GM18868 (cell line): ENCODE results near the gene UFSP1.

Experiments used
- ATAC-seq: cut with Tn5 transposase; IDR thresholded peaks from one replicate; pipeline ENCODE4 v1.9.1; 2021; ENCODE audit warnings: mild to moderate bottlenecking, moderate library complexity; ENCODE audit not compliant: unreplicated experiment

Gene UFSP1

DNA sequence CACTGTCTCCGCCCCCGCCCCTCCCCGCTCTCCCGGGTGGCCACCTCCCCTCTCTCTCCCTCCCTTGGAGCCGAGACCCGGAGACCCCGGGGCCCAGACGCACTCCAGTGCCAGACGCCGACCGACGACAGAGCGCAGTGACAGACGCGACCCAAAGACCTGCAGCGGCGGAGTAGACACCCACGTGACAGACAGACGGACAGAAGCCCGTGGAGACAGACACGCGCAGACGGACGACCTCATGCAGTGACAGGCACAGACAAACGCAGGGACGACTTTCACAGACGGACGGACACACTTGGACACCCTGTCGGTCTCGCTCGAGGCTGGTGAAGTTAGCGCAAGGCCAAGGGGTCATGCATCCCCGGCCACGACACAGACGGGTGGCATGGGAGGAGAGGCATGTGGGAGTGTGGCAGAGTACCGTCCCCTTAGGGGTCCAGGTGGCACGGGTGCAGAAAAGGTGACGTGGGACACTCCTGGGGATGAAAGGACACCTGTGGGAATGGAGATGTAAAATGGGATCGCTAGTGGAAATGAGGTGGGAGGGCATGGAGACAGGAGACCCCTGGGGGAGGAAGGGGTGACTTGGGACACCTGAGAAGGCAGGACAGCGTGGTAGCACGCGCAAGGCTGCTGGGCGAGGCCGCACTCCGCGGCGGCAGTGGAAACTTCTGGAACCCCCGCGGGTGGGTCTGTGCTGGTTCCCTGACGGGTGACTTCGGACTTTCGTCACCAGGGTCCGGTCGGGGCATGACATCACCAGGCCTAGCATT lies 6.6 kb upstream of the UFSP1 start:
- ATAC-seq: no peak

DNA sequence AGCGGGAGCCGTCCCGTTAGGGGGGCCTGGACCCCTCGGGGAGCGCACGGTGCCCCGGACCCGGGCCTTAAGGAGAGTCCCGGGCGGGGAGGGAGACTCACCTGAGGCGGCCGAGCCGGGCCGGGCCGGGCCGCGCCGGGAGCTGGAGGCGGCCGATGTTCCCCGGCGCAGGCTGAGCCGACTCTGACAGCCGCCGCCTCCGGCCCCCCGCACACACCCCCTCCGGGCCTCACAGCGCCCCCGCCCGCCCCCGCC lies 6.1 kb upstream of the UFSP1 start, which contains the start of gene ACHE:
ACHE (minus strand) TSS at position 188 of the 255 bp plus-strand sequence. CDS start 1,656 bp downstream, outside the sequence.
- ATAC-seq: no peak

DNA sequence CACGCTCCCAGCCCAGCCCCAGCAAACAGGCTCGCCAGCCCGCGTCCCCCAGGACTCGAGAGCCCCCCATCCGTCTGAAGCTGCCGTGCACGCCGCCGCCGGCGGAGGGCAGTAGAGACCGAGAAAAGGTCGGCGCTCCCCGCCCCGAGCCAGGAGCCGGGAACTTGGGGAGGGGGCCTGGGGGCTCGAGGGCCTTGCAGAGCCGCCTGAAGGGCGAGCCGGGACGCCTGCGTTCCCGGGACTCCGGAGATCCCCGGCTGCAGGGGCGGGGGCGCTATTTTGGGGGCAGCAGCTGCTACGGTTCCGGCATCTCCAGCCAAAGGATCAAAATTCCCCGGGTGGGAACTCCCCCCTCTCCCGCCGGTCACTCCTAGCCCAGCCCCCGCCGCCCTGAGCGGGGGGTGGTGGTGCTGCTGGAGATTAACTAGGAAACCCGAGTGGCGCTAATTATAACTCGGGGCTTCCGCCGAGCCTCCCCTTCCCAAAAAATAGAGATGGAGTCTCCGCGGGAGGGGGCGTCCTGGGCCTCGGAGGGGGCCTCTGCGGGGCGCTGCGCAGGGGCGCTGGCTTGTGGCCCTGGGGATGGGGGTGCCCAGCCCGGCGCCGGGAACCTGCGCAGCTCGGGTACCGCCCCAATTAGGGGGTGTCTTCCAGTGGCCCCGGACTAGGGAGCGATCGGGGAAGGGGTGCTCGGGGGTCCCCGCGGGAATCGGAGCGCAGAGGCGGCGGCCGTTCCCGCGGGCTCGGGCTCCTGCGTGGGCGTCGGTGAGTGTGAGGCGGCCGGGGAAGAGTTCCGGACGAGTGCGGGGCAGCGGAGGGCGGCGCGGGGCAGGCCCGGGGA lies 5.6 kb upstream of the UFSP1 start:
- no peak for ATAC-seq

DNA sequence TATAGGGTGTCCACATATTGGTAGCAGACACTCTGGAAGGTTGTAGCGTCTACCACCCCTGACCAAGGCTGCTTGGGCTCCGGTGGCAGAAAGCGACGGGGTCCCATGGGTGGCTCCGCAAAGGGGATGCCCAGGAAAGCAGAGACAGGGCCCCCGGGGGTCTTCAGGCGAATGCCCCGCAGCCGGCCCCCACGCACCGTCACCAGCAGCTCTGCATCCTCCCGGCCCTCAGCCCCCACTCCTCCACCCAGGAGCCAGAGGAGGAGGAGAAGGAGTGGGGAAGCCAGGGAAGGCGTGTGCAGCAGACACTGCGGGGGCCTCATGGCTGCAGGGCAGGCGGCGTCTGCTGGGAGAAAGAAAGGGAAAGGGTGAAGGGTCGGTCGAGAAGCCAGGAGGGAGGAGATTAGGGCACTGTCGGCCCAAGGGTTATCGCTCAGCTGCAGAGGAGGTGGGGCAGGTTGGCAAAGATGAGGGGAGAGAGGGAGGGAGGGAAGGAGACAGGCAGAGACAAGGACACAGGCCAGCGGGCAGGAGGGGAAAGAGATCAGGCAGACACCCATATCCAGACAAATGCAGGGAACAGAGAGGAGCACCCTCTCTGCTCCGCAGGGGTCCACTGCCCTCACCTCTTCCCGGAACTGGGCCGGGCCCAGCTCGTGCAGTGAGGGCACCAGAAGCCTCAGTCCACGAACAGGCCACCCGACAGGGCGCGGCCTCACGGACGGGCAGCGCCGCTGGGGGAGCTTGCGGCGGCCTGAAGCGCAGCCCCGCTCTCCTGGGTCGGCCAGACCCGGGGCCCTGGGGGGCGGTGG lies 4.6 kb upstream of the UFSP1 start:
- no peak for ATAC-seq

DNA sequence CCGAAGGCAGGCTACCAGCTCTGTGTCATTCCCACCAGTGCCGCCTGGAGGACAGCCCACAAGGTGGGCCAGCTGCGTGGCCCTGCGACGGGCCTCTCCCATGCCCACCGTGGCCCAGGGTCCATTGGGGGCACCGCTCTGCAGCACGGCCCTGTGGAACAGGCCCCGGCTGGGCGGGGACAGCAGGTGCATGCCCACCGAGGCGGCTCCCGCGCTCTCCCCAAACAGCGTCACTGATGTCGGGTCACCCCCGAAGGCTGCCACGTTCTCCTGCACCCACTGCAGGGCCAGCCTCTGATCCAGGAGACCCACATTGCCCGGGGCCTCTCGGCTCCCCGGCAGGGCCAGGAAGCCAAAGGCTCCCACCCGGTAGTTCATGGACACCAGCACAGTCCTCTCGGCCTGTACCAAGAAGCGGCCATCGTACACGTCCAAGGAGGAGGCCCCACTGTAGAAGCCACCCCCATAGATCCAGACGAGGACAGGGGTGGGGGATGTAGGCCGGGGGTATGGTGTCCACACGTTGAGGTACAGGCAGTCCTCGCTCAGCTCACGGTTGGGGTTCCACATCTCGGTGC lies 3.9 kb upstream of the UFSP1 start:
- no peak for ATAC-seq

DNA sequence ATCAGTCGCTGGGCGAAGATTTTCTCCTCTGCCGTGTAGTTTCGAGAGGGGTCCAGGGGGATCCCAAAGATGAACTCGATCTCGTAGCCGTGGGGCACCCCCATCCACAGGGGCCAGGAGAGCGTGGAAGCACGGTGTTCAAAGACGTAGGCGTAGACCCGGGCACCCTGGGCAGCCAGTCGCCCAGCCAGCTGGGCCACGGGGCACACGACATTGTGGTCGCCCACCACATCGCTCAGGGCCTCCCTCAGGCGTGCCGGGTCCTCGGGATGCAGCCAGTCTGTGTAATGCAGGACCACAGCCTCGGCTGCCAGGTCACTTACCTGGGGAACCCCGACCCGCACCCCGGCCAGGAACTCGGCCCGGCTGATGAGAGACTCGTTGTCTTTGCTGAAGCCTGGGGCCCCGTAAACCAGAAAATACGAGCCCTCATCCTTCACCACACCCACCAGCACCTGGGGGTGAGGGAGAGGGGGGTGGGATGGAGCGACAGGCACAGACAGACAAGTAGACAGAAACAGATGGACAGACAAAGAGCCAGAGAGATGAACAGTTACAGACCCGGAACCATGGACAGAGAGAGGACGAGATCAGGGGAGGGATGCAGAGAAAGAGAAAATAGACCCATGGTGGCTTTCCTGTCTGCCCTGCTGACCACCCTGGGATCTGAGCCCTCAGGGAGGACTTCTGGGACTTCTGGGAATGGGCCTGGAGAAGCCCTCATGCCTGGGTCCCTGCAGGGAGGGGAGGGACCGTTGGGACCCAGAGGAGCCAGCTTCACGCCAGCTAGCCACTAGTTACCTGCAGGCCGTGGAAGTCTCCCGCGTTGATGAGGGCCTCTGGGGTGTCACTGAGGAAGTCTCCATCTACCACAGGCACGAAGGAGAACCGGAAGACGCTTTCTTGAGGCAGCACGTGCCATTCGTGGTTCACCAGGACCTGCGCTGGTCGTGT lies 3.1 kb upstream of the UFSP1 start:
- ATAC-seq: no peak

DNA sequence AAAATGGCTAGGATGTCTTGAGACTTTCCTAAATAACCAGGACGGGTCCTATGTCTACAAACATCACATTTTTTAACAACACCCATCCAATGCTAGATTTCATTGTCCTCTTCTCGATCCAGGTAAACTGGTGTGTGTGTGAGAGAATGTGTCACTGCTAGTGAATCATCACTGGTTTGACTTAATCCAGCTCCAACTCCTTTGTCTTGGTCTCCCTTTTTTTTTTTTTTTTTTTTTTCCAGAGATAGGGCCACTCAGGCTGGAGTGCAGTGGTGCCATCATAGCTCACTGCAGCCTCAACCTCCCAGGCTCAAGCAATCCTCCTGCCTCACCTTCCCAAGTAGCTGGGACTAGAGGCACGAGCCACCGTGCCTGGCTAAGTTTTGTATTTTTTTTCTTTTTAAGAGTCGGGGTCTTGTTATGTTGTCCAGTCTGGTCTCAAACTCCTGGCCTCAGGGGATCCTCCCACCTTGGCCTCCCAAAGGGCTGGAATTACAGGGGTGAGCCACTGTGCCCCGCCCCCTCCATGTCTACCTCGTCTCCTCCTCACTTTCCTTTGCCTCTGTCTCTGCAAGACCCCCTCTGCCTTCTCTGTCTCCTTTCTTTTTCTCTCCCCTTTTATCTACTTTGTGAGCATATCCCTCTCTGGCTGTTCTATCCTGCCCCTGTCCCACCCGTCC lies 2.2 kb upstream of the UFSP1 start:
- ATAC-seq: no peak

DNA sequence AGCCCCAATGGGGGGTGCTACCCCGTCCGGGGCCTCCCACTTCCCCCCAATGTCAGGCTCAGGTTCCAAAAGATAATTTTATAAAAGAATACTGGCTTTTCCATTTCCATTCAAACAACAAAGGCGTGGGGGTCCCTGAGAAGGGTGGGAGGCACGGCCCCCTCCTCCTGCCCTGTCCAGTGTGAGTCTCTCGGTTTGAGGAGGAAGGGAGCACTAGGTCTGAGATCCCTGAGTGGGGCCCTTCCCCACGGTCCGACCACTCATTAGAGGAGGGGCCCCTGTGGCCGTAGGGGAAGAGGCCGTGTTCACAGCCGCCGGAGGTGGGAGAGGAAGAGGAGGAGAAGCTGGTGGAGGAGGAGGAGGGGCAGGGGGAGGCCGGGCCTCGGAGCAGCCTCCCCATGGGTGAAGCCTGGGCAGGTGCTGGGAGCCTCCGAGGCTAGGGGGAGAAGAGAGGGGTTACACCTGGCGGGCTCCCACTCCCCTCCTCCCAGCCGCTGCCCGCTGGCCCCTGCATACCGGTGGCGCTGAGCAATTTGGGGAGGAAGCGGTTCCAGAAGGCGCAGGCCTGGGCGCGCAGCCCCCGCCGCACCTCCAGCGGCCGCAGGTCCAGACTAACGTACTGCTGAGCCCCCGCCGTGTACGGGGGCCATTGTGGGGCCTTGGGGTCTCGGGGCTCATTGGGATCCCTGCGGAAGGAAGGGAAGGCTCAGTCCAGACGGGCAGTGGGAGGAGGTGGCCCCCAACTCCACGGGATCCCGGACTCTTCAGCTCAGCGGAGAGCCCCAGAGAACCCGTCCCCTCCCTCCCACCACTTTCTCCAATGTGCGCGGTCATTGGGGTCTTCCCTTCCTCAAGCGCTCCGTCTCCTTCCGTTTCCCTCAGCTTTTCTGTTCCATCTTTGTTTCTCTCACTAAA lies 1.4 kb upstream of the UFSP1 start:
- no peak for ATAC-seq

DNA sequence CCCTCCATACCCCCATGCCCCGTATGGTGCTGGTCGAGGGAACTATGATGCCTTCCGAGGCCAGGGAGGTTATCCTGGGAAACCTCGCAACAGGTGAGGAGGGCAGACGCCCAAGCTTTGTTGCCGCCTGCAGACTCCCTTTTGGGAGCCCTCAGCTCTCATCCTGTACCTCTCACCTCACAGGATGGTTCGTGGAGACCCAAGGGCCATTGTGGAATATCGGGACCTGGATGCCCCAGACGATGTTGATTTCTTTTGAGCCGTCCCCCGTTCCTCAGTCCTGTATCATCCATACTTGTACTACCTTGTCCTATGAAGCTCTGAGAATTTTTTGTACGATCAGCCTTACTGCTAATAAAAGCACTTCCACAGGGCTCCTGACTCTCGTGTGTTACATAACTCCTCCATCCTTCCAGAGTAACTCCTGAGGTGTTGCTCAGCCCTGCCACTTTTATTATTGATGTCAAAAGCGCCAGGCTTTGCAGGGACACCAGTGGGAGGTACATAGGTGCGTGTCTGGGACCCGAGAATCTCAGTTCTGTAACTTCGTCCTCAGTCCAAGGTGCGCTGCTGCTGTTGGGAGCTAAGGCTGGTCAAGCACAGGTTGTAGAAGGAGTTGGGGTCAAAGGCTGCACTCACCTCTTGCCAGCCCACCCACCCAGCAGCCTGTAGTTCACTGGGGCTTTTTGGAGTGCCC lies 1.1 kb downstream of the UFSP1 start:
- ATAC-seq: no peak

DNA sequence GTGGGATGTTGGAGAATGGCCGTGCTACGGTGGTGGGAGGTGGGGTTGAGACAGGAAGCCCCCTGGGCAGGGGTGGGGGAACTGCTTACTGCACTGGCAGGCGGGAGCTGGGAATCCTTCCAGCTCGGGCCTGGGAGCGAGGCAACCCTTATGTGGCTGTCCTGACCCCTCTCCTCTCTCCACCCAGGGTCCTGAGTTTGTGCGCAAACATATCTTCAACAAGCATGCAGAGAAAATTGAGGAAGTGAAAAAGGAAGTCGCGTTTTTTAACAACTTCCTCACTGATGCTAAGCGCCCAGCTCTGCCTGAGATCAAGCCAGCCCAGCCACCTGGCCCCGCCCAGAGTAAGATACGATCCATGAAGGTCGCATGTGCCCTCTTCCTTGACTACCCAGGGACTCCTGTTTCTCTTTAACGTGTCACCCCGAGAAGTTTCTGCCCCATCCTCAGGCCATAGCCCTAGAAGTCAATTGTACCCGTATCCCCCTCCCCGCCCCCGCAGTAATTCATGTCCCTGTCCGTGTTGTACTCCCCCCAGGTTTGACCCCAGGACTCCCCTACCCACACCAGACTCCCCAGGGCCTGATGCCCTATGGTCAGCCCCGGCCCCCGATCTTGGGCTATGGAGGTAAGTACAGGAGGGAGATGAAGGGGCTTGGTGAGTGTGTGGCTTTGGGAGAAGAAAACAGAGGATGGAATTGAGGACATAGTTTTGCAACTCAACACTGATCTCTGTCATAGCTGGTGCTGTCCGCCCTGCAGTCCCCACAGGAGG lies 1.8 kb downstream of the UFSP1 start:
- no peak for ATAC-seq

DNA sequence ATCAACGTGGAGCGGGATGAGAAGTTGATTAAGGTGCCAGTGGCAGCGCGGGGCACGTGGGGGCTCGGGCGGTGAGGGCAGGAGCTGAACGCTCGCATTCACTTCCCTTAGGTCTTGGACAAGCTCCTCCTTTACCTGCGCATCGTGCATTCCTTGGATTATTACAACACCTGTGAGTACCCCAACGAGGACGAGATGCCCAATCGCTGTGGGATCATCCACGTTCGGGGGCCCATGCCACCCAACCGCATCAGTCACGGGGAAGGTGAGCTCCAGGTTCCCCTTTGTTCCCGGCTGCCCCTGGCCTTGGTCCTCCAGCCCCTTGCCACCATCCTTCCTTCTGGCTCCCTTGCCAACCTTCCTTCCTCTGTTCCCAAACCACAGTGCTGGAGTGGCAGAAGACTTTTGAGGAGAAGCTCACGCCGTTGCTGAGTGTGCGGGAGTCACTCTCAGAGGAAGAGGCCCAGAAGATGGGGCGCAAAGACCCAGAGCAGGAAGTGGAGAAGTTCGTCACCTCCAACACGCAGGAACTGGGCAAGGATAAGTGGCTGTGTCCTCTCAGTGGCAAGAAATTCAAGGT lies 2.5 kb downstream of the UFSP1 start:
- no peak for ATAC-seq

DNA sequence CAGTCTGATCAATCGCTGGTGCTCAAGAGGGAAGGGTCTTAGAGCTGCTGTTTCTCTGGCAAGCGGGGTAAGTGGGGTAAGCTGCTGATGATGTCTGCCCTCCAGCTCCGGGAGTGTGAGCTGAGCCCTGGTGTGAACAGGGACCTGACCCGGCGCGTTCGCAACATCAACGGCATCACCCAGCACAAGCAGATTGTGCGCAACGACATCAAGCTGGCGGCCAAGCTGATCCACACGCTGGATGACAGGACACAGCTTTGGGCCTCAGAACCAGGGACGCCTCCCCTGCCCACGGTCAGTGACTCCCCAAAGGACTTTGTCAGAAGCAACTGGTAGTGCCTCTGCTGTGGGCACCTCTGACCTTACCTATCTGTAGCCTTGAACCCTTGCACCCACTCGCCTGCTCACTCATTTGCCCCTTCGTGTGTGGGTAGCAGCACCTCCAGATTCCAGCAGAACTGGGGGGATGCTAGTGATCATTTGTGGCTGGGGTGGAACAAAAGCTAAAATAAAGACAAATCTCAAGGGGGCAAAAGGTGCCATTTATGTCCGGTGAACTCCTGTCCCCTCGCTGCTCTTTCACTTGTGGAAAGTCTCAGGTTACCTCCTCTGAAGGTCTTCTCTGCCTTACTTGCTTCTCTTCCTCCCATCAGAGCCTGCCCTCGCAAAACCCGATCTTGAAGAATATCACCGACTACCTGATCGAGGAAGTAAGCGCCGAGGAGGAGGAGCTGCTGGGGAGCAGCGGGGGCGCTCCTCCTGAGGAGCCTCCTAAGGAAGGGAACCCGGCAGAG lies 3.2 kb downstream of the UFSP1 start:
- no peak for ATAC-seq

DNA sequence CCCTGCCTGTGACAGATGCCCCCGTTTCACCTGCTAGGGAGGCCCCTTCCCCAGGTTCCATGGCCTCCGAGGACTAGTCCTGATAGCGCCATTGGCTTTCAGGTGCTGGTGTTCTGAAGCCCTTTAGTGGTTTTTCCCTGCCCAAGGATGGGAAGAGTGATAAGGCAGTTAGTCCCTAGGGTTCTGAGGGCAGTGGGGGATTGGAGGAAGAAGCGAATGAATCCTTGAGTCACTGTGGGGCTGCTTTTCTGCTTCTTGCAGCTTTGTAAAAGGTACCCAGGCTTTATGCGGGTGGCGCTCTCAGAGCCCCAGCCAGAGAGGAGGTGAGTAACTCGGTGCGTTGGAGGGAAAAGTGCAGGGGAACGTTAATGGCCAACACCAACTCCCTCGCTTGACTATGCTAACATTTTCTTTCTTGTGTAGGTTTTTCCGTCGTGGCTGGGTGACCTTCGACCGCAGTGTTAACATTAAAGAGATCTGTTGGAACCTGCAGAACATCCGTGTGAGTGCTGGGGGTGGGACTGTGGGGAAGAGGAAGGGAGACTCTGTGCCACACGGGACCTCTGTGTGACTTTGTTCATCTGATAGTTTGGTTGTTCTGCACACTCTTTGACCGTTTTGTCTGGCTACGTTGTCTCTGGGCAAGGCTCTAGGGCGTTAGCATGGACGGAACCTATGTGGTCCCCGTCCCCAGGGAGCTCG lies 3.9 kb downstream of the UFSP1 start:
- no peak for ATAC-seq

DNA sequence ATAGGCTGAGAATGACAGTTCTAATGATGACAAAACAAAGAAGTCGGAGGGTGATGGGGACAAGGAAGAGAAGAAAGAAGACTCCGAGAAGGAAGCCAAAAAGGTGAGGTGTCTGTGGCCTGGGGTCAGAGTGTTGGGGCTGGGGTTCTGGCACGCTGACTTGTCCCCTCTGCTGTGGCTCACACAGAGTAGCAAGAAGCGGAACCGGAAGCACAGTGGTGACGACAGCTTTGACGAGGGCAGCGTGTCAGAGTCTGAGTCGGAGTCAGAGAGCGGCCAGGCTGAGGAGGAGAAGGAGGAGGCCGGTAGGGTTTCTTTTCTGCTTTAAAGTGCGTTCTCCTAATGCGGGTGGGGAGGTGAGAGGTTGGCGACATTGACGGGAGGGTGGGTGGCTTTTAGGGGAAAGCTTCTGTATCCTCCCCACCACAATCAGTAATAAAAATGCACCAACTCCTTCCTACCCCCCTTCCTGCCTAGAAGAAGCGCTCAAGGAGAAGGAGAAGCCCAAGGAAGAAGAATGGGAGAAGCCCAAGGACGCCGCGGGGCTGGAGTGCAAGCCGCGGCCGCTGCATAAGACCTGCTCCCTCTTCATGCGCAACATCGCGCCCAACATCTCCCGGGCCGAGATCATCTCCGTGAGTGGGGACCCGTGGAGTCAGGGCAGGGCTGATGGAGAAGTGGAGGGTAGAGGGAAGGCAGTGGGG lies 4.6 kb downstream of the UFSP1 start:
- no peak for ATAC-seq
